ENCODE results near the gene ANKS1B.

Gene ANKS1B

GRCh38 chr12:99111600-99111999 lies 873.1 kb downstream of the ANKS1B start:
- no peaks in the 10 kb centered on the region for H3K36me3 ChIP-seq
- no peak overlapping the region for H3K27ac ChIP-seq
- no peaks in the 10 kb centered on the region for H3K9me3 ChIP-seq (ENCODE audit: severe bottlenecking)
- no peaks in the 10 kb centered on the region for H3K27me3 ChIP-seq (ENCODE audit: insufficient read depth, low read depth, severe bottlenecking)
- TF ChIP-seq CTCF (IDR thresholded peaks at IDR 0.05; ENCODE audit: low read depth, low read length) = no peak
- no peak overlapping the region for H3K4me3 ChIP-seq (ENCODE audit: low read depth, low read length)
- no peak for DNase-seq

GRCh38 chr12:99110868-99111267 lies 873.9 kb downstream of the ANKS1B start:
- no peak for TF ChIP-seq CTCF (IDR thresholded peaks at IDR 0.05; ENCODE audit: low read depth, low read length)
- H3K4me3 ChIP-seq (ENCODE audit: low read depth, low read length) = no peak overlapping the region
- no peak overlapping the region for H3K27ac ChIP-seq
- no peaks in the 10 kb centered on the region for H3K27me3 ChIP-seq (ENCODE audit: insufficient read depth, low read depth, severe bottlenecking)
- DNase-seq = no peak
- H3K9me3 ChIP-seq (ENCODE audit: severe bottlenecking) = no peaks in the 10 kb centered on the region
- H3K36me3 ChIP-seq = no peaks in the 10 kb centered on the region

- Histone ChIP-seq H3K36me3 (no peaks in the 10 kb centered on the region), H3K27ac (no peak overlapping the region), H3K9me3 (ENCODE audit: severe bottlenecking) (no peaks in the 10 kb centered on the region), H3K27me3 (ENCODE audit: insufficient read depth, low read depth, severe bottlenecking) (no peaks in the 10 kb centered on the region), H3K4me3 (ENCODE audit: low read depth, low read length) (no peak overlapping the region)
- DNase-seq = no peak
- TF ChIP-seq CTCF (IDR thresholded peaks at IDR 0.05; ENCODE audit: low read depth, low read length) = no peak
Measured at GRCh38 chr12:99110212-99110611, 874.5 kb downstream of the ANKS1B start.

- Histone ChIP-seq H3K36me3 (no peaks in the 10 kb centered on the region), H3K4me3 (ENCODE audit: low read depth, low read length) (no peak overlapping the region), H3K27me3 (ENCODE audit: insufficient read depth, low read depth, severe bottlenecking) (no peaks in the 10 kb centered on the region), H3K27ac (no peak overlapping the region), H3K9me3 (ENCODE audit: severe bottlenecking) (no peaks in the 10 kb centered on the region)
- DNase-seq = no peak
- TF ChIP-seq CTCF (IDR thresholded peaks at IDR 0.05; ENCODE audit: low read depth, low read length) = no peak
Measured at GRCh38 chr12:99108924-99109323, 875.8 kb downstream of the ANKS1B start.

- Histone ChIP-seq H3K9me3 (ENCODE audit: severe bottlenecking) (no peaks in the 10 kb centered on the region), H3K27me3 (ENCODE audit: insufficient read depth, low read depth, severe bottlenecking) (no peaks in the 10 kb centered on the region), H3K36me3 (no peaks in the 10 kb centered on the region), H3K27ac (no peak overlapping the region), H3K4me3 (ENCODE audit: low read depth, low read length) (no peak overlapping the region)
- no peak for DNase-seq
- no peak for TF ChIP-seq CTCF (IDR thresholded peaks at IDR 0.05; ENCODE audit: low read depth, low read length)
Measured at GRCh38 chr12:99099786-99100185, 885.0 kb downstream of the ANKS1B start.

- Histone ChIP-seq H3K27ac (no peak overlapping the region), H3K27me3 (ENCODE audit: insufficient read depth, low read depth, severe bottlenecking) (no peaks in the 10 kb centered on the region), H3K36me3 (no peaks in the 10 kb centered on the region), H3K9me3 (ENCODE audit: severe bottlenecking) (no peaks in the 10 kb centered on the region), H3K4me3 (ENCODE audit: low read depth, low read length) (no peak overlapping the region)
- TF ChIP-seq CTCF (IDR thresholded peaks at IDR 0.05; ENCODE audit: low read depth, low read length) = no peak
- no peak for DNase-seq
Measured at GRCh38 chr12:99097171-99097570, 887.6 kb downstream of the ANKS1B start.
